GM23338 (cell line): ENCODE results near the gene SESN3. TPM values are rescaled to one million over a fixed set of nuclear protein-coding genes. Genes with fewer than 3 reads are reported as not detected.

ENCODE experiments used
- ATAC-seq: fragments of 200-7000 bp; cut with Tn5 transposase; 3 replicates; pipeline ENCODE4 v1.9.1; 2020
- DNase-seq: peaks from one replicate; pipeline ENCODE4 v3.0.0-alpha.2; 2015; ENCODE audit warnings: low spot score
- H2AFZ ChIP-seq: fragments of 200-600 bp; sonication (generic); 2 replicates; pipeline ENCODE4 v1.8.0; 2016; ENCODE audit warnings: antibody characterized with exemption, mild to moderate bottlenecking, moderate library complexity
- H3F3A ChIP-seq: fragments of 200-600 bp; sonication (generic); replicated peaks from 2 replicates; pipeline ENCODE4 v1.8.0; 2017; ENCODE audit warnings: antibody characterized with exemption, mixed run types, low read depth
- H3K27ac ChIP-seq: fragments of 200-600 bp; sonication (generic); 2 replicates; pipeline ENCODE4 v1.6.1; 2016; ENCODE audit warnings: low read depth
- H3K27me3 ChIP-seq: fragments of 200-600 bp; sonication (generic); 2 replicates; pipeline ENCODE4 v1.8.0; 2016; ENCODE audit warnings: mild to moderate bottlenecking, mixed run types, moderate library complexity; ENCODE audit not compliant: insufficient read depth
- H3K36me3 ChIP-seq: fragments of 200-600 bp; sonication (generic); 2 replicates; pipeline ENCODE4 v1.8.0; 2016; ENCODE audit warnings: mild to moderate bottlenecking; ENCODE audit not compliant: insufficient read depth
- H3K4me1 ChIP-seq: fragments of 200-600 bp; sonication (generic); 2 replicates; pipeline ENCODE4 v1.8.0; 2016; ENCODE audit warnings: mild to moderate bottlenecking, moderate library complexity; ENCODE audit not compliant: insufficient read depth
- H3K4me2 ChIP-seq: fragments of 200-600 bp; sonication (generic); 2 replicates; pipeline ENCODE4 v1.7.1; 2017; ENCODE audit warnings: mixed run types
- H3K4me3 ChIP-seq: fragments of 200-600 bp; sonication (generic); 2 replicates; pipeline ENCODE4 v1.6.1; 2016; ENCODE audit warnings: mixed run types
- H3K79me2 ChIP-seq: fragments of 200-600 bp; sonication (generic); replicated peaks from 2 replicates; pipeline ENCODE4 v1.8.0; 2017; ENCODE audit warnings: mild to moderate bottlenecking; ENCODE audit not compliant: insufficient read depth
- H3K9me2 ChIP-seq: fragments of 200-600 bp; sonication (generic); 2 replicates; pipeline ENCODE4 v1.8.0; 2017; ENCODE audit not compliant: insufficient read depth
- H4K20me1 ChIP-seq: fragments of 200-600 bp; sonication (generic); replicated peaks from 2 replicates; pipeline ENCODE4 v1.8.0; 2017; ENCODE audit warnings: mild to moderate bottlenecking; ENCODE audit not compliant: insufficient read depth
- H3K27ac Mint-ChIP-seq: 2 replicates; pipeline ENCODE4 v1.8.0; 2020; ENCODE audit warnings: inconsistent platforms, mild to moderate bottlenecking, moderate library complexity, mixed read lengths
- H3K27me3 Mint-ChIP-seq: 3 replicates; pipeline ENCODE4 v1.8.0; 2022; ENCODE audit warnings: low read depth, mild to moderate bottlenecking, moderate library complexity, mixed read lengths, inconsistent platforms; ENCODE audit not compliant: insufficient read depth, poor library complexity
- H3K36me3 Mint-ChIP-seq: 3 replicates; pipeline ENCODE4 v1.8.0; 2021; ENCODE audit warnings: low read depth, mild to moderate bottlenecking, inconsistent platforms, moderate library complexity, mixed read lengths
- H3K4me1 Mint-ChIP-seq: 3 replicates; pipeline ENCODE4 v1.8.0; 2020; ENCODE audit warnings: mild to moderate bottlenecking, inconsistent platforms, mixed read lengths
- H3K4me3 Mint-ChIP-seq: 3 replicates; pipeline ENCODE4 v1.8.0; 2021; ENCODE audit warnings: moderate library complexity, mild to moderate bottlenecking, inconsistent platforms, mixed read lengths
- H3K9me3 Mint-ChIP-seq: 3 replicates; pipeline ENCODE4 v1.8.0; 2020; ENCODE audit warnings: moderate library complexity, mild to moderate bottlenecking, inconsistent platforms, mixed read lengths
- CREB1 ChIP-seq: fragments of 250-450 bp; sonication (Bioruptor Pico); IDR thresholded peaks from 2 replicates; pipeline ENCODE4 v1.5.0; 2020; ENCODE audit warnings: low read depth, mild to moderate bottlenecking, moderate library complexity
- CTCF ChIP-seq, 2 experiments: fragments of 200-600 bp in 1 of 2; sonication (generic) in 1 of 2; conservative IDR thresholded peaks; 2 replicates each; pipeline versions ENCODE4 v1.5.1 to v1.6.1; 2016 to 2017; ENCODE audit warnings: antibody characterized with exemption in 2 of 2, low read depth in 2 of 2, mild to moderate bottlenecking in 2 of 2, moderate library complexity in 1 of 2
- ETS1 ChIP-seq: IDR thresholded peaks from 2 replicates; pipeline ENCODE4 v1.6.1; 2016; ENCODE audit warnings: antibody characterized with exemption
- EZH2 ChIP-seq: fragments of 200-600 bp; sonication (generic); IDR thresholded peaks from one replicate; pipeline ENCODE4 v1.8.0; 2017; ENCODE audit warnings: antibody characterized with exemption, mild to moderate bottlenecking, low read depth; ENCODE audit not compliant: unreplicated experiment
- EZH2phosphoT487 ChIP-seq: fragments of 200-600 bp; sonication (generic); IDR thresholded peaks from one replicate; pipeline ENCODE4 v1.8.1; 2018; ENCODE audit warnings: antibody characterized with exemption; ENCODE audit not compliant: unreplicated experiment
- JUNB ChIP-seq: IDR thresholded peaks from one replicate; pipeline ENCODE4 v1.6.1; 2016; ENCODE audit warnings: antibody characterized with exemption; ENCODE audit not compliant: unreplicated experiment
- NANOG ChIP-seq: IDR thresholded peaks from 2 replicates; pipeline ENCODE4 v1.6.1; 2016; ENCODE audit warnings: antibody characterized with exemption, borderline replicate concordance
- POLR2AphosphoS5 ChIP-seq: IDR thresholded peaks from 2 replicates; pipeline ENCODE4 v1.6.1; 2016; ENCODE audit warnings: antibody characterized with exemption, low read depth
- REST ChIP-seq: IDR thresholded peaks from one replicate; pipeline ENCODE4 v1.6.1; 2018; ENCODE audit warnings: antibody characterized with exemption; ENCODE audit not compliant: unreplicated experiment
- STAT1 ChIP-seq: IDR thresholded peaks from one replicate; pipeline ENCODE4 v1.6.1; 2016; ENCODE audit warnings: antibody characterized with exemption; ENCODE audit not compliant: unreplicated experiment
- ZNF114 ChIP-seq: fragments of 250-450 bp; sonication (Bioruptor Pico); IDR thresholded peaks from 2 replicates; pipeline ENCODE4 v1.5.0; 2020; ENCODE audit warnings: mild to moderate bottlenecking, moderate library complexity
- ZNF331 ChIP-seq: fragments of 250-450 bp; sonication (Bioruptor Pico); IDR thresholded peaks from 2 replicates; pipeline ENCODE4 v1.5.0; 2020; ENCODE audit warnings: low read depth, mild to moderate bottlenecking, moderate library complexity
- ZNF462 ChIP-seq: fragments of 250-450 bp; sonication (Bioruptor Pico); IDR thresholded peaks from 2 replicates; pipeline ENCODE4 v1.5.0; 2020; ENCODE audit warnings: mild to moderate bottlenecking, moderate library complexity
- polyA plus RNA-seq: library from polyadenylated mRNA; unstranded; fragments of >200 nt; fragmentation: Nextera tagmentation; extraction: Ambion mirVana; gene quantifications from 2 replicates; pipeline ENCODE4 v1.2.1, GENCODE V29; 2016
- total RNA-seq: library from RNA; depleted of rRNA; stranded (reverse); fragments of >200 nt; shearing (Covaris generic); gene quantifications from 2 replicates; pipeline ENCODE4 v1.2.3, GENCODE V29; 2014

Gene SESN3
- total and polyA plus RNA-seq, 2 experiments from 2014 or later: 5.5 to 30.5 TPM

GRCh38 chr11:95163106-95163505 lies 67.9 kb downstream of the SESN3 start:
- H3K27ac Mint-ChIP-seq: no peak overlapping the region
- H3K27ac ChIP-seq: no peak overlapping the region
- peaks cover 16% of the 10 kb centered on the region for H3K4me1 Mint-ChIP-seq
- no peaks in the 10 kb centered on the region for H3K36me3 ChIP-seq
- no peaks in the 10 kb centered on the region for H4K20me1 ChIP-seq
- H3K4me3 Mint-ChIP-seq: no peak overlapping the region
- no peak overlapping the region for H3K4me3 ChIP-seq
- ATAC-seq (no peak), DNase-seq (no peak)
- peaks cover 4% of the 10 kb centered on the region for H3K36me3 Mint-ChIP-seq
- H3K4me2 ChIP-seq: no peak overlapping the region
- H3K79me2 ChIP-seq: no peaks in the 10 kb centered on the region
- no peaks in the 10 kb centered on the region for H3K9me2 ChIP-seq
- peaks cover 3% of the 10 kb centered on the region for H3K27me3 Mint-ChIP-seq
- no peak overlapping the region for H2AFZ ChIP-seq
- no peaks in the 10 kb centered on the region for H3K27me3 ChIP-seq
- TF ChIP-seq JUNB (no peak), ZNF462 (CRISPR knock-in tag) (no peak), REST (no peak), CREB1 (CRISPR knock-in tag) (no peak), NANOG (no peak), CTCF (conservative IDR thresholded peaks at IDR 0.05; ENCODE audit: low read depth in 2 of 2) (no peak), EZH2 (no peak), ETS1 (no peak), ZNF114 (CRISPR knock-in tag) (no peak), POLR2AphosphoS5 (no peak), EZH2phosphoT487 (no peak), ZNF331 (CRISPR knock-in tag) (no peak), STAT1 (no peak)
- H3F3A ChIP-seq: no peaks in the 10 kb centered on the region
- peaks cover 7% of the 10 kb centered on the region for H3K9me3 Mint-ChIP-seq
- H3K4me1 ChIP-seq: peaks cover 8% of the 10 kb centered on the region; the same call in 1 of the 2 replicates
